Stimulated activated CD4-positive, alpha-beta T cell treated with anti-CD3 and anti-CD28 coated beads, Interleukin-15, amount 100 ng/mL, for 48 hours (primary cell): ENCODE measurements around the gene HSPA12A.

Source experiments
- DNase-seq, 2 donors: peaks; one replicate each; pipeline ENCODE4 v3.0.0-alpha.2; 2020; ENCODE audit warnings: low read depth in 2 of 2

Gene HSPA12A

GRCh38 chr10:116742367-116743265 lies at the start of gene HSPA12A:
TSS of gene HSPA12A (minus strand) at chr10:116742566. CDS start at chr10:116742469, 97 bp downstream.
- DNase-seq: peak in 1 of 2 donors; percentile 40

- DNase-seq: no peak
Observed at GRCh38 chr10:116791241-116791640, 48.9 kb upstream of the HSPA12A start.

GRCh38 chr10:116787893-116788665 lies 45.7 kb upstream of the HSPA12A start:
- DNase-seq: peak; percentile 41 to 58

- DNase-seq: no peak
Observed at GRCh38 chr10:116787053-116787659, 44.8 kb upstream of the HSPA12A start.

- DNase-seq: no peak
Observed at GRCh38 chr10:116785867-116786266, 43.5 kb upstream of the HSPA12A start.

GRCh38 chr10:116785282-116785681 lies 42.9 kb upstream of the HSPA12A start:
- DNase-seq: no peak

- DNase-seq: no peak
Observed at GRCh38 chr10:116784651-116785050, 42.3 kb upstream of the HSPA12A start.

GRCh38 chr10:116784035-116784434 lies 41.7 kb upstream of the HSPA12A start:
- no peak for DNase-seq

GRCh38 chr10:116783011-116783655 lies 40.8 kb upstream of the HSPA12A start:
- DNase-seq: no peak

GRCh38 chr10:116781370-116781884 lies 39.1 kb upstream of the HSPA12A start:
- no peak for DNase-seq

- DNase-seq: no peak
Observed at GRCh38 chr10:116780691-116781205, 38.4 kb upstream of the HSPA12A start.

GRCh38 chr10:116779076-116779687 lies 36.8 kb upstream of the HSPA12A start:
- DNase-seq: no peak

GRCh38 chr10:116777006-116777405 lies 34.6 kb upstream of the HSPA12A start:
- no peak for DNase-seq

GRCh38 chr10:116775488-116776400 lies 33.4 kb upstream of the HSPA12A start:
- DNase-seq: no peak

GRCh38 chr10:116774728-116775151 lies 32.4 kb upstream of the HSPA12A start:
- no peak for DNase-seq

- no peak for DNase-seq
Observed at GRCh38 chr10:116772909-116773705, 30.7 kb upstream of the HSPA12A start.

- no peak for DNase-seq
Observed at GRCh38 chr10:116771959-116772585, 29.7 kb upstream of the HSPA12A start.
